BLaER1 (cell line): ENCODE measurements around the gene SLC7A11.

Experiments
- H3K27ac ChIP-seq: shearing (Covaris generic); formaldehyde crosslinking; 2 replicates; pipeline ENCODE4 v1.8.1; 2022
- H3K27me3 ChIP-seq: shearing (Covaris generic); formaldehyde crosslinking; 2 replicates; pipeline ENCODE4 v1.8.1; 2022
- H3K36me3 ChIP-seq: shearing (Covaris generic); formaldehyde crosslinking; 2 replicates; pipeline ENCODE4 v1.8.1; 2022
- H3K4me1 ChIP-seq: shearing (Covaris generic); formaldehyde crosslinking; 2 replicates; pipeline ENCODE4 v1.8.1; 2022
- H3K4me2 ChIP-seq: shearing (Covaris generic); formaldehyde crosslinking; 2 replicates; pipeline ENCODE4 v1.8.1; 2022
- H3K4me3 ChIP-seq: shearing (Covaris generic); formaldehyde crosslinking; 2 replicates; pipeline ENCODE4 v1.8.1; 2022
- H3K9ac ChIP-seq: shearing (Covaris generic); formaldehyde crosslinking; 2 replicates; pipeline ENCODE4 v1.8.1; 2022
- H3K9me3 ChIP-seq: shearing (Covaris generic); formaldehyde crosslinking; 2 replicates; pipeline ENCODE4 v1.8.1; 2022
- H4K20me1 ChIP-seq: shearing (Covaris generic); formaldehyde crosslinking; 2 replicates; pipeline ENCODE4 v1.8.1; 2022
- Cebpa-rat ChIP-seq: shearing (Covaris generic); IDR thresholded peaks from 2 replicates; pipeline ENCODE4 v1.8.1; 2022

SLC7A11 gene

DNA sequence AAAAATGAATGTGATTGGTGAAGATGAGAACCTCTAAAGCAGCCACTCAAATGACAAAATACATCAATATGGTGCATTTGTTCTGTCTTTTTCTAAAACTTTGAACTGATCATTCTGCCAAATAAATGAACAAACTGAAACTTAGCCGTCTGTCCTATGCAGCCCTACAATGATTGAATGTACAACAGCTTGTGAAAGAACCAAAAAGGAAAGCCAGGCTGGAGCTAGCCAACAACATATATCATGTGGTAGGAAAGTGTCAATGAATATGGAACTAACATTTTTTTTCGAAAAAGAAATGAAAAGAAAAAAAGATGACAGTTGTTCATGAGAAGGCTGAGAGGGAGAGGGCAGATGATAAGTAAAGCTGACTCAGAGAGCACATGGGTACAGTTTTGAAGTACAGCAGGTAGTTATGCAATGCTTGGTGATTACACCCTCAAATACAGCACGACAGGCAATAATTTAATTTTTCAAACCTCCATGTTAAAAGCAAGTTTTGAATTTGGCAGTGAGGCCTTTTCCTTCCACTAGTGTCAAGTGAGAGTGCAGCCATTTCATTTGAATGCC is 21.2 kb upstream of the SLC7A11 start:
- Histone ChIP-seq H3K27me3 (no peaks in the 10 kb centered on the region), H3K9ac (no peak overlapping the region), H3K9me3 (no peaks in the 10 kb centered on the region), H3K4me2 (no peak overlapping the region), H3K27ac (no peak overlapping the region), H4K20me1 (no peaks in the 10 kb centered on the region), H3K4me1 (no peaks in the 10 kb centered on the region), H3K36me3 (no peaks in the 10 kb centered on the region), H3K4me3 (no peak overlapping the region)
- no peak for TF ChIP-seq Cebpa-rat

DNA sequence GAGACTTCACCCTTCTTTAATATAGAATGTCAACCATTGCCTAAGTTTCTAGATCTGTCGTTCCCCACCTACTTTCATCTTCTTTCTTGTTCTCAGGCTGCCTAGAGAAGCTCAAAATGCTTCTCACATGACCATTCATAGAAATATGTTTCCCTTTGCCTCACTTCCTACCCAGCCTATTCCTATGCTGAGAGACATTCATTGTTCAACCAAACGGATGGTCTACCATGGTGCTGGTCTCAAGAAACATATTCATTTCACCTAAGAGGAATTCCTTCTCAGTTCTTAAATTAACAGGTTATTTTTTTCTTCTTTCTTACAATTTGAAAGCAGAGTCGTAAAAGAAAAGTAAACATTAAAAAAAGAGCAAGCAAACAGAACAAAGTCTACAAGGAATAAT is 20.3 kb upstream of the SLC7A11 start:
- Histone ChIP-seq H4K20me1 (no peaks in the 10 kb centered on the region), H3K36me3 (no peaks in the 10 kb centered on the region), H3K9ac (no peak overlapping the region), H3K9me3 (no peaks in the 10 kb centered on the region), H3K4me3 (no peak overlapping the region), H3K27ac (no peak overlapping the region), H3K27me3 (no peaks in the 10 kb centered on the region), H3K4me2 (no peak overlapping the region), H3K4me1 (no peaks in the 10 kb centered on the region)
- TF ChIP-seq Cebpa-rat: no peak

DNA sequence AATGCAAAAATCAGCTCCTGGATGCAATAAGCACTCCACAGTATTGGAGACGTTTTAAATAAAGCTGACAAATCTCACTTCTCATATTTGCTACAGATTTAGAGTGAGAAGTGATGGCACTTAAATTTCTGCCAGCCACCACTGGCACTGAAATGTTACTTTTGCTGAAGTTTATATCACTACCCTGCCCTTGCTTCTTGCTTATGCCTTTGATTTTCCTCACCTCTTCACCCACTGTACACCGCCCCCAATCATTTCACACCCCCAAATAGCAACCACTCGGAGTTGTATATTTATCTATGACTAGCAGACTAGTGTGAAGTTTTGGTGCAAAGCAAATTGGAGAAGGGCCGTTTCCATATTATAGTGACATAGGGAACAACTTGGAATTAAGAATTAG is 19.9 kb upstream of the SLC7A11 start:
- Histone ChIP-seq H3K9me3 (no peaks in the 10 kb centered on the region), H3K36me3 (no peaks in the 10 kb centered on the region), H3K4me3 (no peak overlapping the region), H3K9ac (no peak overlapping the region), H4K20me1 (no peaks in the 10 kb centered on the region), H3K4me2 (no peak overlapping the region), H3K27me3 (no peaks in the 10 kb centered on the region), H3K4me1 (no peaks in the 10 kb centered on the region), H3K27ac (no peak overlapping the region)
- TF ChIP-seq Cebpa-rat: no peak

DNA sequence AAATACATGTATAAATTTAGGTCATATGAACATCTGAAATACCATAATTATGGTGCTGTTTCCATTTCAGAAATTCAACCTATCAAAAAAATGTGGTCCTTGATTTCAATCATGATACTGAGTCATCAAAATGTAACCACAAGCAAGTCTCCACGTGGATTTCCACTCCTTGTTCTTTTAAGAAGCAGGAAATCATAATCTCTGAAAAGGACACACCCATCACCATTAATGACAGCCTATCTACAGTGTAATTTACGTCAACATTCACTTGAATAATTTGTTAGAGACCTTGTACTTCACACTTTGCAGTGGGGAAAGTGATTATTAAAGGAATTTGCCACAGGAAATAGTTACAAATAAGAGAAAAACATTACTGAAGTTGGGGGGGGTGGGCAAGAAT is 17.7 kb upstream of the SLC7A11 start:
- H3K36me3 ChIP-seq: no peaks in the 10 kb centered on the region
- no peaks in the 10 kb centered on the region for H4K20me1 ChIP-seq
- no peak for TF ChIP-seq Cebpa-rat
- no peak overlapping the region for H3K4me3 ChIP-seq
- no peaks in the 10 kb centered on the region for H3K4me1 ChIP-seq
- H3K4me2 ChIP-seq: no peak overlapping the region
- peaks cover 7% of the 10 kb centered on the region; the same call in 1 of the 2 replicates for H3K9me3 ChIP-seq
- no peak overlapping the region for H3K27ac ChIP-seq
- no peaks in the 10 kb centered on the region for H3K27me3 ChIP-seq
- no peak overlapping the region for H3K9ac ChIP-seq

DNA sequence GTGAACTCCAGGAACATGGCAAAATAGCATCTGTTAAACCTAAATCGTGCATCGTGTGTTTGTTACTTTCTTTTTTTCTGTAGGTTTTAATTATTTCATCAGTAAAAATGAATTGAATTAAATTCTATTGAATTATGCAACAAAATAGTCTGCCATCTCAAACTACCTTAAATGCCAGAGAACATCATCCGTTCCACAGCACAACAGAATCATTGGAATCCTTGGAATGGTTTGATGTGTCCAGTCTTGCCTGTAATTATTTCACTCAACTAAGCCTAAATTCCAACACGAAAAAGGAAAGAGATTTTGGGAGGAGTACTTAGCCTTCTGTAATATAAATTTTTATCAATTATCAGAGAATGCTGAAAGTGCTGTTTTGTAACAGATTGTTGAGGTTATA is 17.1 kb upstream of the SLC7A11 start:
- Histone ChIP-seq H3K27me3 (no peaks in the 10 kb centered on the region), H4K20me1 (no peaks in the 10 kb centered on the region), H3K27ac (no peak overlapping the region), H3K4me2 (no peak overlapping the region), H3K9me3 (peaks cover 7% of the 10 kb centered on the region; the same call in 1 of the 2 replicates), H3K36me3 (no peaks in the 10 kb centered on the region), H3K9ac (no peak overlapping the region), H3K4me3 (no peak overlapping the region), H3K4me1 (no peaks in the 10 kb centered on the region)
- TF ChIP-seq Cebpa-rat: no peak

DNA sequence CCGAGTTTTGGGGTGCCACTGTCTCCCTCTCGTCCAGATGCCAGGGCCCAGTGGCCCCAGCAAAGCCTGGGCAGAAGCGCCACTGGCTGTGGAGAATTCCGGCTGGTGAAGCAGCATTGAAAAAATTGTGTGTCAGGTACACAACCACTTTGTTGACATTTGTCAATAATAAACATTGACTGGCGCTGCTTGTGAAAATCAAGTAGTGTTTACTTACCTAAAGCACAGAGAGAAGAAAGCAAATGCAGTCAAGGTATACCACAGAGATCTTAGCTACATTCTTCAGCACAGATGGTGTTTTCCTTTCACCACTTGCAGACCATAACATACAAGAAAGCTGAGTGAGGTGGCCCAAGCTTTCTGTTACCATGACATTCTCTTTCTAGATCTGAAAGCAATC is 14.5 kb upstream of the SLC7A11 start:
- Histone ChIP-seq H3K4me2 (no peak overlapping the region), H3K27me3 (no peaks in the 10 kb centered on the region), H3K9ac (no peak overlapping the region), H3K4me1 (no peaks in the 10 kb centered on the region), H3K36me3 (no peaks in the 10 kb centered on the region), H3K9me3 (peaks cover 7% of the 10 kb centered on the region; the same call in 1 of the 2 replicates), H3K4me3 (no peak overlapping the region), H4K20me1 (no peaks in the 10 kb centered on the region), H3K27ac (no peak overlapping the region)
- TF ChIP-seq Cebpa-rat: no peak

DNA sequence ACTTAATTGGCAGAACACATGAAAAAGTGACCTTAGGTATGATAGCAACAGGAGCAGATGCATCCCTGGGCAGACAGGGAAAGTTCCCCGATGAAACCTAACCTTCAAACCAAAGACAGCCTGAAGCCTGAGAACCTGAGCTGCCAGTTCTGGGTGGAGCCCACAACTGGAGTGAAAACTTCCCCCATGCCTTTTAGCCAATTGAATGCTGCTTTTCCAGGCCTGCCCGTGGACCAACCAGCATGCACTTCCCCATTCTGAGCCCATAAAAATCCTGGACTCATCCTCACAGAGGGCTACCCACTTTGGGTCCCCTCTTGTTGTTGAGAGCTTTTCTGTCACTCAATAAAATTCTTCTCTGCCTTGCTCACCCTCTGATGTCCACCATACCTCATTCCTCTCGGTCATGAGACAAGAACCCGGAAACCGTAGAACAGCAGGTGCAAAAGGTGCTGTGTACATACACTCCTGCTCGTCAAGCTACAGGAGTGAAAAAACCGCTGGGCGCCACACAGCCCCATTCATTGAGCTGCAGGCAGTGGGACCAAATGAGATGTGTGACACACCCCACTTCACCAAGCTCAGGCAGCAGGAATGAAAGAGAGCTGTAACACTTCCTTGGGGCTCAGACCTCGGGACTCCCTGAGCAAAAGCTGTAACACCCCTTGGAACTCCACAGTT is 13.9 kb upstream of the SLC7A11 start:
- Histone ChIP-seq H3K27ac (no peak overlapping the region), H3K36me3 (no peaks in the 10 kb centered on the region), H3K4me3 (no peak overlapping the region), H3K4me1 (no peaks in the 10 kb centered on the region), H3K27me3 (no peaks in the 10 kb centered on the region), H3K4me2 (no peak overlapping the region), H4K20me1 (no peaks in the 10 kb centered on the region), H3K9ac (no peak overlapping the region), H3K9me3 (peaks cover 7% of the 10 kb centered on the region; the same call in 1 of the 2 replicates)
- TF ChIP-seq Cebpa-rat: no peak

DNA sequence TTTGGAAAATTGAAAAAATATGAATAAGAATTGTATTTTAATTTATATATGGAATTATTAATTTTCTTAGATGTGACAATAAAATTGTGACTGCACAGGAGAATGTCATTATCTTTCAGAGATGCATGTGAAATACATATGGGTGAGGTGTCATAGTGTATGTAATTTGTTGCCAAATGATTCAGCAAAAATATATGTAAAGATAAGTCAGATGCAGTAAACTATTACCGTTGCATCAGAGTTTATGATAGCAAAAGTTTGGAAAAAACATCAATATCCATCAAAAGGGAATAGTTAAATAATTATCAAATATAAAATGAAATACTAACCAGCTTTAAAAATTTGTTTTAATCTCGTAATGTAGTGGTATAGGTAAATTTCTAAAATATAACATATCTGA is 10.4 kb upstream of the SLC7A11 start:
- Histone ChIP-seq H4K20me1 (no peaks in the 10 kb centered on the region), H3K36me3 (no peaks in the 10 kb centered on the region), H3K4me2 (no peak overlapping the region), H3K4me1 (no peaks in the 10 kb centered on the region), H3K4me3 (no peak overlapping the region), H3K9ac (no peak overlapping the region), H3K9me3 (peaks cover 7% of the 10 kb centered on the region; the same call in 1 of the 2 replicates), H3K27me3 (no peaks in the 10 kb centered on the region), H3K27ac (no peak overlapping the region)
- TF ChIP-seq Cebpa-rat: no peak

DNA sequence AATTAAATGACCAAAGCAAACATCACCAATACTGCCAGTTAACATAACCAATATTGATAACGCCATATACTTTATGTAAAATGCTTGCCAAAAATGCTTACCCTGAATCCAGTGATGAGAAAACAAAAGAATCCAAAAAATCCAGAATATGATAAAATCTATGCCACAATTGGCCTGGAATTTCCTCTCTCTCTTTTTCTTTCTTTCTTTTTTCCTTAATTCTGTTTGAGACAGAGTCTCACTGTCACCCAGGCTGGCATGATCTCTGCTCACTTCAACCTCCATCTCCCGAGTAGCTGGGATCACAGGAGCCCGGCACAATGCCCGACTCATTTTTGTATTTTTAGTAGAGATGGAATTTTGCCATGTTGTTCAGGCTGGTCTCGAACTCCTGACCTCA is 9.8 kb upstream of the SLC7A11 start:
- Histone ChIP-seq H3K27me3 (no peaks in the 10 kb centered on the region), H3K4me3 (no peak overlapping the region), H3K36me3 (no peaks in the 10 kb centered on the region), H3K27ac (no peak overlapping the region), H3K4me2 (no peak overlapping the region), H3K9ac (no peak overlapping the region), H4K20me1 (no peaks in the 10 kb centered on the region), H3K4me1 (no peaks in the 10 kb centered on the region), H3K9me3 (peaks cover 7% of the 10 kb centered on the region; the same call in 1 of the 2 replicates)
- no peak for TF ChIP-seq Cebpa-rat

DNA sequence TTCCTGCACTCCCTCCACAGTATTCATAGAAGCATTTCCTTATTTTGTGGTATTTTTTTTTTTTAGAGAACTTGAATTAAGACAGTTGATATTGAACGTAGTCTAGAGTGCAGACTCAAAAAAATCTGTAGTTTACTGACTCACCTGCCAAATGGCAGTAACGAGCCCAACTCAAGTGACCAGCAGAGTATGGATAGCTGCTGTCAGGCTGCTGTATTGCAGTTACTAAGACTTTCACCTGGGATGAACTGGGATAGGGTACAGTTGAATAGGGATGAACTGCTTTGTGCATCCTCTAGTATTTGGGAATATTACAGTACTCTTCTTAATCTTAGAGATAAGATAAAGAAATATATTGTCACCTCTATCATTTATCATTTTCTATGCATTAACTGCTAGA is 7.0 kb upstream of the SLC7A11 start:
- Histone ChIP-seq H3K4me1 (no peaks in the 10 kb centered on the region), H3K4me3 (no peak overlapping the region), H3K4me2 (no peak overlapping the region), H3K27me3 (no peaks in the 10 kb centered on the region), H3K27ac (no peak overlapping the region), H3K36me3 (no peaks in the 10 kb centered on the region), H4K20me1 (no peaks in the 10 kb centered on the region), H3K9me3 (no peaks in the 10 kb centered on the region), H3K9ac (no peak overlapping the region)
- TF ChIP-seq Cebpa-rat: no peak
